ENCODE measurements around the gene GGCX.
"Not testable (repeated sequence)": the region's sequence is repeated elsewhere in the genome, so short reads cannot be mapped to it uniquely, and the experiment has no call there.

Gene GGCX

GRCh38 chr2:85560812-85561279, 447 bp downstream of the GGCX start:
- H3K27me3 ChIP-seq (ENCODE audit: low read length) = no peaks in the 10 kb centered on the region
- H2AFZ ChIP-seq (ENCODE audit: low read depth, low read length, severe bottlenecking) = peak overlapping the region; percentile 83
- peaks cover 25% of the 10 kb centered on the region for H3K79me2 ChIP-seq (ENCODE audit: insufficient read depth, low read length)
- H3F3A ChIP-seq (ENCODE audit: insufficient read depth) = 0 out of 2 replicates have a peak, but pooled peaks cover 5% of the 10 kb centered on the region
- TF ChIP-seq EZH2phosphoT487 (conservative IDR thresholded peaks at IDR 0.05; ENCODE audit: low read length) = no peak
- TF ChIP-seq, protein P1, sequence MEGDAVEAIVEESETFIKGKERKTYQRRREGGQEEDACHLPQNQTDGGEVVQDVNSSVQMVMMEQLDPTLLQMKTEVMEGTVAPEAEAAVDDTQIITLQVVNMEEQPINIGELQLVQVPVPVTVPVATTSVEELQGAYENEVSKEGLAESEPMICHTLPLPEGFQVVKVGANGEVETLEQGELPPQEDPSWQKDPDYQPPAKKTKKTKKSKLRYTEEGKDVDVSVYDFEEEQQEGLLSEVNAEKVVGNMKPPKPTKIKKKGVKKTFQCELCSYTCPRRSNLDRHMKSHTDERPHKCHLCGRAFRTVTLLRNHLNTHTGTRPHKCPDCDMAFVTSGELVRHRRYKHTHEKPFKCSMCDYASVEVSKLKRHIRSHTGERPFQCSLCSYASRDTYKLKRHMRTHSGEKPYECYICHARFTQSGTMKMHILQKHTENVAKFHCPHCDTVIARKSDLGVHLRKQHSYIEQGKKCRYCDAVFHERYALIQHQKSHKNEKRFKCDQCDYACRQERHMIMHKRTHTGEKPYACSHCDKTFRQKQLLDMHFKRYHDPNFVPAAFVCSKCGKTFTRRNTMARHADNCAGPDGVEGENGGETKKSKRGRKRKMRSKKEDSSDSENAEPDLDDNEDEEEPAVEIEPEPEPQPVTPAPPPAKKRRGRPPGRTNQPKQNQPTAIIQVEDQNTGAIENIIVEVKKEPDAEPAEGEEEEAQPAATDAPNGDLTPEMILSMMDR (IDR thresholded peaks at IDR 0.05; ENCODE audit: insufficient read depth, low read length, poor library complexity, severe bottlenecking) = no peak
- peak overlapping the region; percentile 87 for H3K4me2 ChIP-seq (ENCODE audit: low read depth, low read length, poor library complexity, severe bottlenecking)
- H3K9me3 ChIP-seq (ENCODE audit: insufficient read depth, low read length) = no peaks in the 10 kb centered on the region
- no peaks in the 10 kb centered on the region for H4K20me1 ChIP-seq (ENCODE audit: low read depth, low read length)
- H3K36me3 ChIP-seq (ENCODE audit: low read length) = no peaks in the 10 kb centered on the region; the same call in 1 of the 2 replicates
- no peak overlapping the region for H3K27ac ChIP-seq (ENCODE audit: low read depth, low read length)
- peak overlapping the region; percentile 74 for H3K4me3 ChIP-seq (ENCODE audit: insufficient read depth, low read length, poor library complexity, severe bottlenecking)
- H3K9ac ChIP-seq (ENCODE audit: low read length) = peak overlapping the region; percentile 69
- no peaks in the 10 kb centered on the region for H3K9me2 ChIP-seq (replicated peaks; ENCODE audit: insufficient read depth, low read length)

DNA sequence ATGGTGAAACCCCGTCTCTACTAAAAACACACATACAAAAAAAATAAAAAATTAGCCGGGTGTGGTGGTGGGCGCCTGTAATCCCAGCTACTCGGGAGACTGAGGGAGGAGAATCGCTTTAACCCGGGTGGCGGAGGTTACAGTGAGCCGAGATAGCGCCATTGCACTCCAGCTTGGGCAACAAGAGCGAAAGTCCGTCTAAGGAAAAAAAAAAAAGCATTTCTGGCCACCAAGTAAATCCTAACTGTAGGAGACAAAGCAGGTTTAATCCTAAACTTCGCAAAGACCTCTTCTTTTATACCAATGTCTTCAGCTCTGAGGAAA, 928 bp downstream of the GGCX start:
- H3K27me3 ChIP-seq (ENCODE audit: low read length); H3K9me3 ChIP-seq (ENCODE audit: insufficient read depth, low read length); H3K27ac ChIP-seq (ENCODE audit: low read depth, low read length); H3K9me2 ChIP-seq (replicated peaks; ENCODE audit: insufficient read depth, low read length); H4K20me1 ChIP-seq (ENCODE audit: low read depth, low read length); H3F3A ChIP-seq (ENCODE audit: insufficient read depth); H2AFZ ChIP-seq (ENCODE audit: low read depth, low read length, severe bottlenecking); H3K36me3 ChIP-seq (ENCODE audit: low read length): not testable (repeated sequence)
- peak overlapping the region; percentile 87 for H3K4me2 ChIP-seq (ENCODE audit: low read depth, low read length, poor library complexity, severe bottlenecking)
- H3K4me3 ChIP-seq (ENCODE audit: insufficient read depth, low read length, poor library complexity, severe bottlenecking) = peak overlapping the region; percentile 74
- H3K79me2 ChIP-seq (ENCODE audit: insufficient read depth, low read length) = peaks cover 25% of the 10 kb centered on the region
- peak overlapping the region; percentile 69 for H3K9ac ChIP-seq (ENCODE audit: low read length)

DNA sequence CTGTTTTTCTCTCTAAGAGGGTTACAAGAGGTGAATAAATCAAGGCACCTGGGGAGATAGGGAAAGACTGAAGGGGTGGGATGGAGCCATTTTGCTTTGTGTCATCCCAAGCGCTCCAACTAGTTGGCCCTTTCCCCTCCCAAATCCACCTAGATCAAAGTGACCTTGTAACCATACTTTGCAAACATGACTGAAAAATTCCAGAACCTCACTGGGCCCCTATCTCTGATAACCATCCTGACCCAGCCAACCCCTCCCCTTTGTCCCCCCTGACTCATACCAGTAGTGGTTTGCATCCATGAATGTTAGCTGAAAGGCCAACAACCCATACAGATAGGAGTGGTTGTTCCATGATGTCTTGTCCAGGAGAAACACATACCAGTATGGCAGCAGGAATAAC, 3.1 kb downstream of the GGCX start:
- H3K79me2 ChIP-seq (ENCODE audit: insufficient read depth, low read length) = peaks cover 25% of the 10 kb centered on the region
- H3F3A ChIP-seq (ENCODE audit: insufficient read depth) = no peaks in the 10 kb centered on the region
- H3K9ac ChIP-seq (ENCODE audit: low read length) = no peak overlapping the region
- H3K4me3 ChIP-seq (ENCODE audit: insufficient read depth, low read length, poor library complexity, severe bottlenecking) = no peak overlapping the region
- no peaks in the 10 kb centered on the region; the same call in 1 of the 2 replicates for H3K36me3 ChIP-seq (ENCODE audit: low read length)
- H3K27ac ChIP-seq (ENCODE audit: low read depth, low read length) = no peak overlapping the region
- TF ChIP-seq, protein P1 (IDR thresholded peaks at IDR 0.05; ENCODE audit: insufficient read depth, low read length, poor library complexity, severe bottlenecking) = no peak
- no peak for TF ChIP-seq EZH2phosphoT487 (conservative IDR thresholded peaks at IDR 0.05; ENCODE audit: low read length)
- H3K4me2 ChIP-seq (ENCODE audit: low read depth, low read length, poor library complexity, severe bottlenecking) = no peak overlapping the region
- no peaks in the 10 kb centered on the region for H3K27me3 ChIP-seq (ENCODE audit: low read length)
- H4K20me1 ChIP-seq (ENCODE audit: low read depth, low read length) = no peaks in the 10 kb centered on the region
- no peaks in the 10 kb centered on the region for H3K9me3 ChIP-seq (ENCODE audit: insufficient read depth, low read length)
- no peak overlapping the region for H2AFZ ChIP-seq (ENCODE audit: low read depth, low read length, severe bottlenecking)
- H3K9me2 ChIP-seq (replicated peaks; ENCODE audit: insufficient read depth, low read length) = no peaks in the 10 kb centered on the region

DNA sequence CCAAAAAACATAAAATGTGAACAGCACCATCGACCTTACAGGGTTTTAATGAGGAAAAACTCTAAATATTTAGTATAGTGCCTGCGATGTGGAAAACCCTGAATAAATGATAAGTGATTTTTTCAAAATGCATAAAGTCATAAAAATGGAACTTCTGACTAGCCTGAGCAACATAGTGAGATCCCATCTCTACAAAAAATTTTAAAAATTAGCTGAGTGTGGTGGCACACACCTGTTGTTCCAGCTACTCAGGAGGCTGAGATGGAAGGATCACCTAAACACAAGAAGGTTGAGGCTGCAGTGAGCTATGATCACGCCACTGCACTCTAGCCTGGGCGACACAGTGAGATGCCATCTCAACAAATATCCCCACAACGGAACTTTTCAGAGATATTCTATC, 4.2 kb downstream of the GGCX start:
- no peak overlapping the region for H3K4me3 ChIP-seq (ENCODE audit: insufficient read depth, low read length, poor library complexity, severe bottlenecking)
- H2AFZ ChIP-seq (ENCODE audit: low read depth, low read length, severe bottlenecking) = no peak overlapping the region
- H3K36me3 ChIP-seq (ENCODE audit: low read length) = no peaks in the 10 kb centered on the region; the same call in 1 of the 2 replicates
- H4K20me1 ChIP-seq (ENCODE audit: low read depth, low read length) = no peaks in the 10 kb centered on the region
- peaks cover 25% of the 10 kb centered on the region for H3K79me2 ChIP-seq (ENCODE audit: insufficient read depth, low read length)
- H3K4me2 ChIP-seq (ENCODE audit: low read depth, low read length, poor library complexity, severe bottlenecking) = no peak overlapping the region
- no peaks in the 10 kb centered on the region for H3K27me3 ChIP-seq (ENCODE audit: low read length)
- H3K27ac ChIP-seq (ENCODE audit: low read depth, low read length) = no peak overlapping the region
- H3K9ac ChIP-seq (ENCODE audit: low read length) = no peak overlapping the region
- H3K9me2 ChIP-seq (replicated peaks; ENCODE audit: insufficient read depth, low read length) = no peaks in the 10 kb centered on the region
- TF ChIP-seq, protein P1 (IDR thresholded peaks at IDR 0.05; ENCODE audit: insufficient read depth, low read length, poor library complexity, severe bottlenecking) = no peak
- no peak for TF ChIP-seq EZH2phosphoT487 (conservative IDR thresholded peaks at IDR 0.05; ENCODE audit: low read length)
- H3K9me3 ChIP-seq (ENCODE audit: insufficient read depth, low read length) = no peaks in the 10 kb centered on the region
- no peaks in the 10 kb centered on the region for H3F3A ChIP-seq (ENCODE audit: insufficient read depth)

All from SU-DHL-6 (cell line).